C4-2B (cell line): ENCODE data around the gene ARHGEF12.

ENCODE experiments used
- CTCF ChIP-seq: fragments of 450-650 bp; conservative IDR thresholded peaks from 2 replicates; pipeline ENCODE4 v1.5.1; 2017; ENCODE audit warnings: mild to moderate bottlenecking
- ZFX ChIP-seq: fragments of 450-650 bp; IDR thresholded peaks from 2 replicates; pipeline ENCODE4 v1.6.1; 2017

- peak; percentile 95 for TF ChIP-seq CTCF
- no peak for TF ChIP-seq ZFX
Measured at GRCh38 chr11:120511116-120511819, 175.1 kb downstream of the ARHGEF12 start, which contains the start of gene GRIK4.
